H4 (cell line): ENCODE data around the gene CLEC16A. TPM values are rescaled to one million over a fixed set of nuclear protein-coding genes. Genes with fewer than 3 reads are reported as not detected.
"Not testable (repeated sequence)": the region's sequence is repeated elsewhere in the genome, so short reads cannot be mapped to it uniquely, and the experiment has no call there.

Experiments used
- DNase-seq: peaks from one replicate; pipeline ENCODE4 v3.0.0-alpha.2; 2015; ENCODE audit warnings: low spot score
- total RNA-seq: library from RNA; depleted of rRNA; stranded (reverse); fragments of >200 nt; shearing (Covaris generic); gene quantifications from 2 replicates; pipeline ENCODE4 v1.2.3, GENCODE V29; 2014

The CLEC16A gene
- total RNA-seq, 1 experiment from 2014 or later, result 7.2 TPM

- no peak for DNase-seq
Observed at GRCh38 chr16:10940501-10941079, 3.8 kb upstream of the CLEC16A start.

GRCh38 chr16:10941127-10941933 lies 3.0 kb upstream of the CLEC16A start:
- no peak for DNase-seq

GRCh38 chr16:10941935-10942351 lies 2.4 kb upstream of the CLEC16A start:
- DNase-seq, result not testable (repeated sequence)

GRCh38 chr16:10942352-10943063 lies 1.9 kb upstream of the CLEC16A start, which contains the start of gene DEXI:
Gene DEXI (minus strand): TSS chr16:10942468. CDS start chr16:10942005, 463 bp downstream.
- peak; percentile 78 for DNase-seq

- no peak for DNase-seq
Observed at GRCh38 chr16:10943064-10943353, 1.4 kb upstream of the CLEC16A start.

- no peak for DNase-seq
Observed at GRCh38 chr16:10945065-10945787, 862 bp downstream of the CLEC16A start.

- no peak for DNase-seq
Observed at GRCh38 chr16:10946308-10946707, 1.9 kb downstream of the CLEC16A start.

- no peak for DNase-seq
Observed at GRCh38 chr16:10947211-10947787, 2.9 kb downstream of the CLEC16A start.

GRCh38 chr16:10949424-10949970 lies 5.1 kb downstream of the CLEC16A start:
- DNase-seq, result peak; percentile 70

GRCh38 chr16:10950393-10950792 lies 6.0 kb downstream of the CLEC16A start:
- no peak for DNase-seq

- DNase-seq, result no peak
Observed at GRCh38 chr16:10951026-10951425, 6.7 kb downstream of the CLEC16A start.

GRCh38 chr16:10954903-10955302 lies 10.5 kb downstream of the CLEC16A start:
- DNase-seq, result no peak

GRCh38 chr16:10957771-10958482 lies 13.6 kb downstream of the CLEC16A start:
- DNase-seq, result no peak

GRCh38 chr16:10959161-10959560 lies 14.8 kb downstream of the CLEC16A start:
- no peak for DNase-seq

GRCh38 chr16:10961231-10961630 lies 16.9 kb downstream of the CLEC16A start:
- DNase-seq, result no peak

GRCh38 chr16:10964039-10964890 lies 19.9 kb downstream of the CLEC16A start:
- peak; percentile 80 for DNase-seq

- DNase-seq, result no peak
Observed at GRCh38 chr16:10964891-10965326, 20.5 kb downstream of the CLEC16A start.

- DNase-seq, result no peak
Observed at GRCh38 chr16:10965440-10966061, 21.2 kb downstream of the CLEC16A start.

GRCh38 chr16:10966129-10966528 lies 21.8 kb downstream of the CLEC16A start:
- DNase-seq, result no peak
